ENCODE results near the gene TGM5. TPM values are rescaled to one million over a fixed set of nuclear protein-coding genes. Genes with fewer than 3 reads are reported as not detected.
A peak's percentile ranks its signal among the peaks of the same experiment; 100 is the strongest.
"Not testable (repeated sequence)": the region's sequence is repeated elsewhere in the genome, so short reads cannot be mapped to it uniquely, and the experiment has no call there.

TGM5 gene, protein sequence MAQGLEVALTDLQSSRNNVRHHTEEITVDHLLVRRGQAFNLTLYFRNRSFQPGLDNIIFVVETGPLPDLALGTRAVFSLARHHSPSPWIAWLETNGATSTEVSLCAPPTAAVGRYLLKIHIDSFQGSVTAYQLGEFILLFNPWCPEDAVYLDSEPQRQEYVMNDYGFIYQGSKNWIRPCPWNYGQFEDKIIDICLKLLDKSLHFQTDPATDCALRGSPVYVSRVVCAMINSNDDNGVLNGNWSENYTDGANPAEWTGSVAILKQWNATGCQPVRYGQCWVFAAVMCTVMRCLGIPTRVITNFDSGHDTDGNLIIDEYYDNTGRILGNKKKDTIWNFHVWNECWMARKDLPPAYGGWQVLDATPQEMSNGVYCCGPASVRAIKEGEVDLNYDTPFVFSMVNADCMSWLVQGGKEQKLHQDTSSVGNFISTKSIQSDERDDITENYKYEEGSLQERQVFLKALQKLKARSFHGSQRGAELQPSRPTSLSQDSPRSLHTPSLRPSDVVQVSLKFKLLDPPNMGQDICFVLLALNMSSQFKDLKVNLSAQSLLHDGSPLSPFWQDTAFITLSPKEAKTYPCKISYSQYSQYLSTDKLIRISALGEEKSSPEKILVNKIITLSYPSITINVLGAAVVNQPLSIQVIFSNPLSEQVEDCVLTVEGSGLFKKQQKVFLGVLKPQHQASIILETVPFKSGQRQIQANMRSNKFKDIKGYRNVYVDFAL
- polyA plus RNA-seq (ENCODE audit: insufficient read length in 3 of 3), result not detected

DNA sequence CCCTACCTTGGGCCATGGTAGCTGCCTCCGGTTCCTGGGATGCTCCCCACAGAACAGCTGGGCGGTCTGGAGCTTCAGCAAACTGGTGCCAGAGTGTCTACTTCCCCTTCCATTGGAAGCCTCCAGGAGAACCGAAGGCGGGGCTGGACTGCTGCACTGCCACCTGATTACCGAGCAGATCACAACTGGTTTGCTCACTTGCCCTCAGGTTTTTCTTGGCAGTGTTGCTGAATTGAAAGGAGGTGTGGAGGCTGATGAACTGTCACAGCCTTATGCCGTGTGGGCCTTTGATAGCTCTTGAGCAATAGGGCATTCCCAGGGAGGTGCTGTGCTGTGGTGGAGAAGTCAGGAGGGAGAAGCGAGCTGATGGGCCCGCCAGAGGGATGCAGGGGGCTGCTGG, at the start of gene TGM5:
TGM5 (minus strand) TSS at position 95 of the 400 bp plus-strand sequence; CDS start at position 16, 79 bp downstream.
- no peak for DNase-seq (ENCODE audit: low read depth in 3 of 3, low spot score in 2 of 3)

DNA sequence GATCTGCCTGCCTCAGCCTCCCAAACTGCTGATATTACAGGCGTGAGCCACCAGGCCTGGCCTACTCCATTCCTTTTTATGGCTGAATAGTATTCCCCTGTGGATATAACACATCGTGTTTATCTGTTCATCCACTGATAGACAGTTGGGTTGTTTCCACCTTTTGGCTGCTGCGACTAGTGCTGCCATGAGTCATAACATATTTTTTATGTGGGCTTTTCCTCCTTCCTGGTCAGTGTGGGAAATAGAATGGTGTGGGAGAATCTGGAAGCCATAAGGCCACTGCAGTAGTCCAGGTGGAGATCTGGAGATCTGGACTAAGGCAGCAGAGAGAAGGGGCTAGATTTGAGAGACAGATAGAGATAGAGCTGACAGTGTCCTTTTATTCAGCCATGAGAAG, 47.4 kb upstream of the TGM5 start:
- no peak for DNase-seq (ENCODE audit: low read depth in 3 of 3, low spot score in 2 of 3)

DNA sequence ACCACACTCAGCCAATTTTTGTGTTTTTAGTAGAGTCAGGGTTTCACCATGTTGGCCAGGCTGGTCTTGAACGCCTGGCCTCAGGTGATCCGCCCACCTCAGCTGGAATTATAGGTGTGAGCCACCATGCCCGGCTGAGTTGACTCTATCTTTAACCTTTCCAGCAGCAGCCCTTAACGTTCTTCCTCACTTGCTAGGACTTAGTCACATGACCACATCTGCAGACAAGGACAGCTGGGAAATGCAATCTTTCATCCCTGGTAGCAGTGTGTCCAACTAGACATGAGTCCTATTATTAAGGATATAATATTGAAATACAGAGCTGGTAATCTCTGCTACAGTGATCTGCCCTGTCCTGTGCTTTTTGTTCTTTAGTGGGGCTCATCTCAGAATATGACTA, 45.6 kb upstream of the TGM5 start:
- no peak for DNase-seq (ENCODE audit: low read depth in 3 of 3, low spot score in 2 of 3)

DNA sequence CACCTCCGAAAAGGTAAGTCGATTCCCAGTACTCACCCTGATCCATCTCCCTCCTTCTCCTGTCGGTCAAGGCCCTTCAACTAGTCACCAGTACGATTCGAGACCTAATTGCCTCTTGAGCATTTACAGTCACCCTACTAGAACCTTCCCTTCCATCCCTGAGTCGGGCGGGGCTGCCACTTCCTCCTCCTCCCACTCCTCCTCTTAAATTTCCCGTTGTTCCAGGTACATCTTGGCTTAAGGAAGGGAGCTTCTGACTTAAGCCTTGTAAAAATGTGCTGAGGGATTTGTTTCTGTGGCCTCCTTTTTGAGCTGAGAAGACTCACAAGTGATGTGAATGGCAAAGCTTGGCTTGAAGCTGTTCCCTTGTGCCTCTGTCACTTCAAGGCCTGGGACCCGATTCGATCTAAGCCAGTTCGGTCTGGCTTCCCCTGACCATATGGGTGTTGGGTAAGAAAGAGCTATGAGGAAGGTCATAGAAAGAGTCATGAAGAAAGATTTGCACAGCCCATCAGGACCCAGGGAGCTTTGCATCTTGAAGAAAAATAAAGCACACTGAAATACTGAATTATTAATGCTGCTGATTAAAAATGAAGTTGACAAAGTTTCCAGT, 35.6 kb upstream of the TGM5 start, which contains the start of gene TGM7:
TGM7 (minus strand) TSS at position 51 of the 613 bp plus-strand sequence.
- no peak for DNase-seq (ENCODE audit: low read depth in 3 of 3, low spot score in 2 of 3)

DNA sequence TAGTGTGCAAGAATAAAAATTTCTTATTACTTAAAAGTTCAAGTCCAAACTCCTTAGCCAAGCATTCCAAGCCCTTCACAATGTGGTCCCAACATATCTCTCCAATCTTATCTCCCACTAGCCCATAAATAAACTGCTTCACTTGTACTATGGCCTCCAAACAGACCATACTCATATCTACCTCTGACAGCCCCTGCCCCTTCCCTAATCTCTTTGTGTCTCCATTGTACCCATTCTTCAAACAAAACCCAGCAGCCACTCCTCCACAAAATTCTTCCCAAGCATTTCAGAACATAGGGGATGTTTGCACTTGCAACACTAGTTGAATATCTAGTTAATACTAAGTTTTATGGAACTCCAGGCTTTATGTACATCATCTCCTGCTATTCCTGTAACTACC, 33.2 kb upstream of the TGM5 start:
- no peak for DNase-seq (ENCODE audit: low read depth in 3 of 3, low spot score in 2 of 3)

DNA sequence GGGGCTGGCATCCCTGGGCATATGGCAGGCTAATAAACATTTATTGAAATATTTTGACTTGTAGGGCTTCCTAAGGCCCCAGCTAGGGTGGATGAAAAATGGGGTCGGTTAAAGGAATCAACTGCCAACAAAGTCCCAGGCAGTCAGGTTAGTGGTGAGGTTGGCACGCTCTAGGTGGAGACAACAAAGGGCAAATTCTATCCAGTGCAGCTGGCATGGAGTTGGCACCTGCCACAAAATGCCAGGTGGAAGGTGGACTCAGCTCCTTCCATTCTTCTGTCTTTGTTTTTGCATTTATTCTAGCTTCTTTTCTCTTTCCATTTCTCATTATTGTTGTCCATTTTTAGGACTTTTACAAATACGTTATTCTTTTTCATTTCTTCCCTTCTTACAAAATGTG, 32.7 kb upstream of the TGM5 start:
- DNase-seq (ENCODE audit: low read depth in 3 of 3, low spot score in 2 of 3), result no peak

DNA sequence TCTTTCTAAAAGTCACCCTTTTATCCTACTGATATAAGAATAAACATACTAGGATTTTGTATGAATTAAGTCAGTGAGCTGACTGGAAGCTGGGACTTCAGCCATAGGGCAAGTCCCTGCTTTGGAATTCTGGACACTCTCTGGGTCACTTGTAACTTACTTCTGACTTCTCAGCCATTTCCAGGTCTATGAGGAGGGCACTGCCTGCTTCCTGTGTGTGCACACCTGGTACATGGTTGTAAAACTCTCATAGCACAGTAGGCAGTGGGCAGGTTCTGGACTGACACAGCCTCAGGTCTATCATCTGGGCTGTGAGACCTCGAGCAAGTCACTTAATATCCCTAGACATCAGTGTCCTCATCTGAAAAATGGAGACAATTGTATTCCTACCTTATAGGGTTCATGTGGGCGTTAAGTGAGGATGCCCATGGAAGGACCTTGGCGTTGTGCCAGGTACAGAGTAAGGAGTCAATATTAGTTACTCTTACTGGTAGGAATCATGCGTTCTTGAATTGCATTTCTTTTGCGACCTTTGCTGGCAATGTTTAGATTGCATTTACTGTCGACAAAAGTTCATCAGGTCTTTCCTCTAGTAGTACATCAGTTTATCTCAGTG, 27.5 kb upstream of the TGM5 start:
- no peak for DNase-seq (ENCODE audit: low read depth in 3 of 3, low spot score in 2 of 3)

DNA sequence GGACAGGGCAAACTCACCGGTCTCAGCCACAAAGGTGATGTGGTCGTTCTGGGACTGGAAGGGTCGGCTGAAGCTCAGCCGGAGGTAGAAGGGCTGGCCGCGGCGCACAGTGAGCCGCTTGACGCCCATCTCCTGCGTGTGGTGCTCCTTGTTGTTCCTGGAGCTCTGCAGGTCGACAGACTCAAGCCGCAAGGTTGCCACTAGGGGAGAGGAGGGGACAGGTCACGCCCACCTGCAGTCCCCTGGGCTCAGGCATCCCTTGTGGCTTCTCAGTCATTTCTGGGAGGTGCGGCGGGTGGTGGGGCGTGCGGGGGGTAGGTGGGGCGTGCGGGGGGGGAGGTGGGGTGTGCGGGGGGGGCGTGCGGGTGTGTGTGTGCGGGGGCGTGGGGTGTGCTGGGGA, 26.7 kb upstream of the TGM5 start:
- no peak for DNase-seq (ENCODE audit: low read depth in 3 of 3, low spot score in 2 of 3)

DNA sequence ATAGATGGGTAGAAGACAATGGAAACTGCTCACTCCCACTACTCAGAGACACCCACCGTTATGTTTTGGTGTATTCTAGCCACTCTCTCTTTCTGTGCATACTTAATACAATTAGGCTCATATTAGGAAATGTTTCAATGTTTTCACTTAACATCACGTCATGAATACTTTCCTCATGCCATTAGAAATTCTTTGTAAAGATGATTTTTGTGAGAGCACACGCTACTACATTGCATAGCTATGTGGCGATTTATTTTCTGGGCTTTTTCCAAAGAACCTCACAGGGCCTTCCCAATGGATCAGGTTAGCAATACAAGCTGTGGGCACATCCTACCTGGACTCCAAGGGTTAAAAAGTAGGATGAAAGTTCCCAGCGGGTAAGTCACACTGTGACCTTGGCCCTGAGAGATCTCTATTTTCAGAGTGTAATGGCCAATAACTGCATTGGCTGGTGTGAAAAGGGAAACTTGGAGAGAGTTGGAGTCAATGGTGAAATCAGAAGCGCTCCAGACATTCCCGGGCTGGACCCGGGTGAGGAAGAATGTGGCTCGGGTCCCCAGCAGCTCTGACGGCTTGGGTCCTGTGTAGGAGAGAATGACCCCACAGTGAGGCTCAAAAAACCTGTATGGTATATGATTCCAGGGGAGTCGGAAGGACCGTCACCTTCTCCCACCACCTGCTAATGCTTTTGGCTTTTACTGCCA, 25.8 kb upstream of the TGM5 start:
- no peak for DNase-seq (ENCODE audit: low read depth in 3 of 3, low spot score in 2 of 3)

DNA sequence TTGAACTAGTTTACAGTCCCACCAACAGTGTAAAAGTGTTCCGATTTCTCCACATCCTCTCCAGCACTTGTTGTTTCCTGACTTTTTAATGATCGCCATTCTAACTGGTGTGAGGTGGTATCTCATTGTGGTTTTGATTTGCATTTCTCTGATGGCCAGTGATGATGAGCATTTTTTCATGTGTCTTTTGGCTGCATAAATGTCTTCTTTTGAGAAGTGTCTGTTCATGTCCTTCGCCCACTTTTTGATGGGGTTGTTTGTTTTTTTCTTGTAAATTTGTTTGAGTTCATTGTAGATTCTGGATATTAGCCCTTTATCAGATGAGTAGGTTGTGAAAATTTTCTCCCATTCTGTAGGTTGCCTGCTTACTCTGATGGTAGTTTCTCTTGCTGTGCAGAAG, 22.9 kb upstream of the TGM5 start:
- not testable (repeated sequence) for DNase-seq (ENCODE audit: low read depth in 3 of 3, low spot score in 2 of 3)

DNA sequence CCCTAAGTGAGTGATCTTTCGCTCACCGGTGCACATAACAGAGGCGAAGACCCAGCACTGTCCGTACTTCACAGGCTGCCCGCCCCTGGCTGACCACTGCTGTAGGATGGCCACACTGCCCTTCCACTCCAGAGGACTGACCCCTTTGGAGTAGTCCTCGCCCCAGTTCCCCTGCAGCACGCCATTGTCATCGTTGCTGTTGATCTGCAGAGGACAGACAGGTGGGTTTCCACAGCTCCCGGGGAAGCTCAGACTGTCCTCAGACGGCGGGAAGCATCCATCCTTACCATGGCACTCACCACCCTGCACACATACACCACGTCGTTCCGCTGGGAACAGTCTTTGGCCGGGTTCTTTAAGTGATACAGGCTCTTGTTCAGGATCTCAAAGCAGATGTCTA, 20.5 kb upstream of the TGM5 start:
- no peak for DNase-seq (ENCODE audit: low read depth in 3 of 3, low spot score in 2 of 3)

DNA sequence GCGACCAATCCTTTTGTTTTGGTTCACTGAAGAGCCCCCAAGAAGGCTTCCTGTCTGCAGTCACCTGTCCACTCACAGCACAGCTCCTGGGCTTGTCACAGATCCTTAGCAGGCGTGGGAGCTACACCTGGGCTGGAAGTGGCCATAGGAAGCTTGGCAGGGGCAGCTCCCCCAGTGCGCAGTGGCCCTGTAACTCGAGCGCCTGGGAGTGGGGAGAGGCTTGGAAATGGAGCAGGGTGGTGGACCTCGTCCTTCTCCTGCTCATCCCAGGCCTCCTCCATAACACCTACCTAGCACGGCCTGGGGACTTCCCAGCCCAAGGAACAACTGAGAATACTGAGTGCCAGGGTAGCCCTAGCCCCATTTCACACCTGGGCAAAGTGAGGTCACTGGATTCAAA, 19.3 kb upstream of the TGM5 start:
- no peak for DNase-seq (ENCODE audit: low read depth in 3 of 3, low spot score in 2 of 3)

DNA sequence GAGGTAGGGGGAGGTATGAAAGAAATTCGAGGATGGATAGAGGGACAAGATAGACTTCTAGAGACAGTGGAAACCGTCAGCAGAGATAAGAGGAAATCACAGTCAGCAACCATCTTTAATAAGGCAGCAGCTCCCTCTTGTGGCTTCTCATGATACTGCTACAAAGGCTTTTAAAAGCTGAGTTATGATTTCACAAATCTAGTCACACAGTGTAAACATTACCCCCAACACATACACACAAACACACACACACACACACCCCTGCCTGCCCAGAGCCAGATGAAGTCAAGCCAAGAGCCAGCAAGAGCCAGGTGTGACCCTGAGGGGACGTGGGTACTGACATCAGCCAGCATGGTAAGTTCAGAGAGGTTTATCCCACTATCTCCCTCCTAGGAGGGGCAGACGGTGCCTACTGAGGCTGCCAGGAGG, 18.9 kb upstream of the TGM5 start:
- peak in 2 of 3 donors; percentile 29 to 48 for DNase-seq (ENCODE audit: low read depth in 3 of 3, low spot score in 2 of 3)

DNA sequence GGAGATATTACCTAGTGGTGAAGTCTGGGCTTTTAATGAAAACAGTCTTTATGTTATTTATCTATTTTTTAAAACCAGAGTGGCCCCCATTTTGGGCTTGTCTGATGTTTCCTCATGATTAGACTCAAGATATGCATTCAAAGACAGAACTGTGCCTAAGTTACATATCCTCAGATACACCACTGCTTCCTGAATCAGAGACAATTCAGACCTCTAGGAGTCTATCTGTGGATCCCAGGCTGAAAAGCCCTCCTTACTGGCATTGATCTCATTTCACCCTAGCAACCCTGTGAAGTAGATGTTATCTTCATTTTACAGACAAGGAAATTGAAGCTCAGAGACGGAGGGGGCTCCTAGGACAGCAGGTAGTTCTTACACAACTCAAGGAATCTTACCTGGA, 16.8 kb upstream of the TGM5 start:
- DNase-seq (ENCODE audit: low read depth in 3 of 3, low spot score in 2 of 3), result no peak

DNA sequence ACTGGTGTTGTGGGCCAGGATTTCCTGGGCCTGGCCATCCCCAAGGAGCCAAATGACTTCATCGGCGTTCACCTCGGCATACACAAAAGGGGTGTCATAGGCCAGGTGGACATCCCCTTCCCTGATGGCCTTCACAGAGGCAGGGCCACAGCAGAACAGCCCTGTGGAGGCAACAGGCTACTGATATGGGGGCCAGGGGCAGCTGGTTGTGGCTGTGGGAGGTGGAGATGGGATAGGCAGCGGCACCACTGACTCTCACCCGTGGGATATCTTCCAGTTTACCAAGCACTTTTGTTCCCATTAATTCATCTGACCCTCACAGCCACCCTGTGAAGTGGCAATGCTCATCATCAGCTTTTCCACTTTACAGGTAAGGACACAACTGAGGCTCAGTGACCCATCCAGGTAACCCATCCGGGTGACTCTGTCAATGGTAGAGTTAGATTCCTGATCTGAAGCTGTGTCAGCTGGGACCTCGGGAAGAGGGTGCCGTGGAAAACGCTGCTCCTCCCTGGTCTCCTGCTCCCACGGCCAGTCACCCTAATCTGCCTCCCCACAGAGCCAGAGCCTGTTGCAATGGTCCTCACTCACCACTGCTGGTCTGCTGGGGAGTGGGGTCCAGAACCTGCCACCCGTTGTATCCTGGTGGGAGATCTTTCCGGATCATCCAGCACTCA, 15.3 kb upstream of the TGM5 start:
- DNase-seq (ENCODE audit: low read depth in 3 of 3, low spot score in 2 of 3), result no peak

DNA sequence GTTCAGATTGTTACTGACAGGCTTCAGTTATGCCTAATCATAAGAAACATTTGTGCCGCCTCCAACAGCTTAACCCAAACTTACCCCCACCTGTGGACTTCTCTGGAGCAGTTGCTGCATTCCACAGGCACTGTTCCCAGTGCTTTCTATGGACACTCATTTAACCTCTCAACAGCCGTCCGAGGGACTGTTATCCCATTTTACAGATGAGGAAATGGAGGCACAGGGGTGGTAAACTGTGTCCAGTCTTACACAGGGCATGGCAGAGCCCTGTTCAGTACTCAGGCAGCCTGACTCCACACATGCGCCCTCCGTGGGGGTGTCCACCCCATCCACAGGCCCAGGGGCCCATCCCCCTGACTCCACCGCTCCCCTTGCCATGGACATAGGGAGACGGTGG, 14.3 kb upstream of the TGM5 start:
- DNase-seq (ENCODE audit: low read depth in 3 of 3, low spot score in 2 of 3), result no peak

DNA sequence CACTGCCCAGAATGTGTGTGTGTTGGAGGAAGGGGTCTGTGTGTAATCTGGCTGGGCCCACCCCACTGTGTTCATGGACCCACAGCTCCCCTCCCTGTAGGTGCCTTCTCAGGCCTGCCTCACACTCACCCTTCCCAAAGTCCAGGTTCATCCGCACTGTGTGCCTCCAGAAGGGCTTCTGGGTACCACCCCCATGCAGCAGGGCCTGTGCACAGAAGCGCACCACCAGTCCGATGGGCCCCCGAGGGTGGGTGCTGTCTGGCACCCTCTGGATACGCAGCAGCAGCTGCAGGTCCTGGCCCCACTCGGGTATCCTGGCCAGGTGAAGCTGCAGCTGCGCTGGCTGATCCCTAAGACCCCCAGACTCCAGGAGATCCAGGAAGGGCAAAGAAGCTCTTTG, 12.8 kb upstream of the TGM5 start:
- no peak for DNase-seq (ENCODE audit: low read depth in 3 of 3, low spot score in 2 of 3)

DNA sequence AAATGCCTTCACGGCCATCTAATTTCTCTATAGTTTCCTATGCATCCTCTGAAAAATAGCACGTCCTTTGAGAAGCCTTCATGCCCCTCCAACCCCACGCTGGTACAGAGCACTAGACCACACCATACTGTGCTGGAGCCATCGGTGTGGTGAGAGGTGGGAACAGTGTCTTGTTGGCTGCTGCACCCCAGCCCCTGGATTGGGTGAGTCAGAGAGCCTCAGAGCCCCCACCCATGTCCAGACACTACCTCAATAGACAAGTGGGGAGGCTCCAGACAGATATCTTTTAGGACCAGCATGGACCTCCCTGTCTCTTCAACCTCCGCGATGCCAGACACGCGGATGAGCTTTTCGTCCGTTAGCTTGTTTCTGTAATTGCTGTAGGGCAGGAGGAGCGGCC, 12.1 kb upstream of the TGM5 start:
- DNase-seq (ENCODE audit: low read depth in 3 of 3, low spot score in 2 of 3), result no peak

DNA sequence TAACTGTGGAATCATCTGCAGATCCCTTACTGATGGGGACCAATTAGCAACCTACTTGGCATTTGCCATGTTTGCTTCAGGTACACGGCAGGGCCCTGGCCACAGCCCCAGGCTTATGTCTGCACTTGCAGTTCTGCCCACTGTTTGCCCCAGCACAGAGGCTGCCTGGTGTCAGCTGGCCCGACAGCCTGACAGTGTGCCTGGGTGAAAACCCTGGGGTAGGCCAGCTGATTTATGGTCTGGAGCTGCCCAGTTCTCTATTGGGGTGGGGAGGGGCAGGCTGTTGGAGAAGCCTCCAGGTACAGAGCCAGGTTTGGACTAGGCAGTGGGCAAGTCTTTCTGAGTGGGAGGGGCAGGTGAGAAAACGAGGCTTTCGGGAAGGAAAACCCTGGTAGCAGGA, 11.2 kb upstream of the TGM5 start:
- DNase-seq (ENCODE audit: low read depth in 3 of 3, low spot score in 2 of 3), result no peak

DNA sequence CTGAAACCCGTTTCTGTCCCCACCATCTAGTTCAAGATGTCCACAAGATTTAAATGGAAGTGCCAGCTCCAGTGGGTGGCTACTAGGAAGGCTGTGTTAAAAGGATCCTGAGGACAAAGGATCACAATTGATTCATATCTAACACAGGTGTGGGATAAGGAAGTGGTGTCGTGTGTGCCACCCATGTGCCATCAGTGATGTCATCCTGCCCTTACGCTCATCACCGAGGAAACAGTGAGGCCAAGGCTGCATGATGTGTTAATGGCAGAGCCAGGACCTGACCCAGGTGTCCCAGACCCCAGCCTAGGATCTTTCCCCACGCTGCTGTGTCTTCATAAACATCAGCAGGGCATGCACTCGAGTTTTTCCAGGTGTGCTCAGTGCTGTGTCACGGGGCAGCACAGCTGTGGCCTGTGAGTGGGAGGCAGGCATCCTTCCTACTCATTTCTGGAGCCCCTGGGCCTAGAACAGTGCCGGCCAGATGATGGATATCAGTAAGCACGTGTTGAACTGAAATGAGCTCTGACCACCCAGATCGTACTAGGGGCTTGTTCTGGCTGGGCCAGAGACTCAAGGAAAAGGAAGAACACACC, 10.6 kb upstream of the TGM5 start:
- no peak for DNase-seq (ENCODE audit: low read depth in 3 of 3, low spot score in 2 of 3)

Data from right renal cortex interstitium (tissue), 3 donors.